HCT116 (cell line): ENCODE measurements around the gene ARL2BP.

Experiments
- CTCF ChIP-seq, 3 experiments: fragments of 200-600 bp in 1 of 3; sonication (generic) in 1 of 3; IDR thresholded peaks in 2 of 3; conservative IDR thresholded peaks in 1 of 3; 2 replicates each; pipeline ENCODE4 v1.5.1; 2012 to 2017; ENCODE audit warnings: low read depth in 2 of 3, low read length in 2 of 3, antibody characterized with exemption in 1 of 3, borderline replicate concordance in 1 of 3, control low read depth in 1 of 3, mild to moderate bottlenecking in 1 of 3, mixed read lengths in 1 of 3, mixed run types in 1 of 3, moderate library complexity in 1 of 3; ENCODE audit not compliant: insufficient read depth in 1 of 3
- RAD21 ChIP-seq: IDR thresholded peaks from 2 replicates; pipeline ENCODE4 v1.6.1; 2012; ENCODE audit warnings: low read depth, mild to moderate bottlenecking
- SP1 ChIP-seq: IDR thresholded peaks from 2 replicates; pipeline ENCODE4 v1.6.1; 2012; ENCODE audit warnings: low read depth

GRCh38 chr16:57284952-57285363, 39.9 kb downstream of the ARL2BP start:
- TF ChIP-seq CTCF (IDR thresholded peaks at IDR 0.05 in 2 of 3, conservative IDR thresholded peaks at IDR 0.05 in 1 of 3; ENCODE audit: borderline replicate concordance in 1 of 3, insufficient read depth in 1 of 3, low read depth in 2 of 3, low read length in 2 of 3): no peak
- TF ChIP-seq RAD21: no peak
- TF ChIP-seq SP1: peak; percentile 3; the same call in 1 of the 2 replicates
